Hematopoietic multipotent progenitor cell treated with erythropoietin and hydrocortisone succinate and interleukin-3 and kit ligand, for 17 days (in vitro differentiated cells): Measurements from ENCODE around the gene SND1.

ENCODE experiments used
- DNase-seq: peaks from one replicate; pipeline ENCODE4 v3.0.0-alpha.2; 2015; ENCODE audit warnings: low spot score

SND1 gene

GRCh38 chr7:127802845-127803244, 150.9 kb downstream of the SND1 start:
- no peak for DNase-seq

GRCh38 chr7:127803626-127804025, 151.6 kb downstream of the SND1 start:
- peak; percentile 15 for DNase-seq

GRCh38 chr7:127807340-127807739, 155.3 kb downstream of the SND1 start:
- no peak for DNase-seq

- no peak for DNase-seq
Measured at GRCh38 chr7:127807829-127808228, 155.8 kb downstream of the SND1 start.

- DNase-seq: peak; percentile 67
Measured at GRCh38 chr7:127809261-127809702, 157.3 kb downstream of the SND1 start.

GRCh38 chr7:127810113-127810512, 158.1 kb downstream of the SND1 start:
- DNase-seq: no peak

- DNase-seq: no peak
Measured at GRCh38 chr7:127810696-127811660, 159.0 kb downstream of the SND1 start.

- DNase-seq: no peak
Measured at GRCh38 chr7:127812540-127812939, 160.5 kb downstream of the SND1 start.

- DNase-seq: no peak
Measured at GRCh38 chr7:127813991-127814541, 162.1 kb downstream of the SND1 start.

- DNase-seq: no peak
Measured at GRCh38 chr7:127815631-127816145, 163.7 kb downstream of the SND1 start.

GRCh38 chr7:127816354-127817190, 164.6 kb downstream of the SND1 start:
- no peak for DNase-seq

- DNase-seq: no peak
Measured at GRCh38 chr7:127817466-127817865, 165.5 kb downstream of the SND1 start.

GRCh38 chr7:127818306-127818705, 166.3 kb downstream of the SND1 start:
- no peak for DNase-seq

- DNase-seq: no peak
Measured at GRCh38 chr7:127819975-127820731, 168.2 kb downstream of the SND1 start.

GRCh38 chr7:127820732-127821085, 168.7 kb downstream of the SND1 start:
- no peak for DNase-seq

GRCh38 chr7:127821146-127821545, 169.2 kb downstream of the SND1 start:
- DNase-seq: no peak

GRCh38 chr7:127822822-127823508, 171.0 kb downstream of the SND1 start:
- no peak for DNase-seq

- no peak for DNase-seq
Measured at GRCh38 chr7:127824682-127825081, 172.7 kb downstream of the SND1 start.

- DNase-seq: no peak
Measured at GRCh38 chr7:127828843-127829500, 177.0 kb downstream of the SND1 start.
